ENCODE measurements around the gene LAMC1.

- TF ChIP-seq CTCF (conservative IDR thresholded peaks at IDR 0.05; ENCODE audit: low read depth, low read length) (no peak), EZH2 (IDR thresholded peaks at IDR 0.05; ENCODE audit: low read length, unreplicated experiment) (no peak)
Observed at GRCh38 chr1:183195142-183195574, 171.9 kb downstream of the LAMC1 start.

Measured in PC-3 (cell line).